Stimulated activated CD4-positive, alpha-beta T cell treated with anti-CD3 and anti-CD28 coated beads, Interleukin-12 subunit alpha, Interleukin-12 subunit beta, amount 100 ng/mL, for 24 hours (primary cell): Measurements from ENCODE around the gene PEX5.
A peak's percentile ranks its signal among the peaks of the same experiment; 100 is the strongest.
"Not testable (repeated sequence)": the region's sequence is repeated elsewhere in the genome, so short reads cannot be mapped to it uniquely, and the experiment has no call there.

Source experiments
- DNase-seq, 2 experiments: peaks; one replicate each; pipeline ENCODE4 v3.0.0-alpha.2; 2020; ENCODE audit warnings: low read depth in 2 of 2

Gene PEX5

GRCh38 chr12:7213745-7214144, 24.3 kb downstream of the PEX5 start:
- DNase-seq, result not testable (repeated sequence)

- DNase-seq, result no peak
These were observed 28.1 kb downstream of the PEX5 start for GRCh38 chr12:7217475-7218069.

- DNase-seq, result peak; percentile 45 to 68
These were observed 30.2 kb downstream of the PEX5 start for GRCh38 chr12:7219599-7220243.

GRCh38 chr12:7221486-7221885, 32.0 kb downstream of the PEX5 start:
- no peak for DNase-seq

- DNase-seq, result no peak
These were observed 40.3 kb downstream of the PEX5 start for GRCh38 chr12:7229741-7230140.

- DNase-seq, result no peak
These were observed 52.0 kb downstream of the PEX5 start for GRCh38 chr12:7241404-7242005.

GRCh38 chr12:7242176-7243101, 53.0 kb downstream of the PEX5 start:
- no peak for DNase-seq

GRCh38 chr12:7251328-7251996, 62.0 kb downstream of the PEX5 start:
- DNase-seq, result not testable (repeated sequence)

GRCh38 chr12:7259060-7259459, 69.6 kb downstream of the PEX5 start:
- no peak for DNase-seq
